Right lobe of liver (tissue), 6 donors: ENCODE data around the gene AK9. TPM values are rescaled to one million over a fixed set of nuclear protein-coding genes. Genes with fewer than 3 reads are reported as not detected.

Experiments used
- ATAC-seq, 4 donors: fragments of 200-7000 bp; cut with Tn5 transposase; one replicate each; pipeline ENCODE4 v1.9.1; 2020; ENCODE audit warnings: mild to moderate bottlenecking in 4 of 4, moderate library complexity in 4 of 4
- DNase-seq, 3 donors: peaks; one replicate each; pipeline ENCODE4 v3.0.0-alpha.2; 2020
- H3K27ac ChIP-seq, 3 donors: fragments of 200-600 bp; one replicate each; pipeline ENCODE4 v1.8.0; 2022
- H3K27me3 ChIP-seq, 2 donors: fragments of 200-600 bp; one replicate each; pipeline ENCODE4 v1.8.0; 2022
- H3K36me3 ChIP-seq, 4 donors: fragments of 200-600 bp; sonication (generic) in 1 of 4; one replicate each; pipeline versions ENCODE4 v1.5.1 to v1.8.0; 2017 to 2022; ENCODE audit warnings: control low read depth in 1 of 4
- H3K4me1 ChIP-seq, 4 donors: fragments of 200-600 bp; sonication (generic) in 1 of 4; one replicate each; pipeline versions ENCODE4 v1.5.1 to v1.8.0; 2017 to 2022; ENCODE audit warnings: control low read depth in 1 of 4
- H3K4me3 ChIP-seq, 3 donors: fragments of 200-600 bp; one replicate each; pipeline ENCODE4 v1.8.0; 2022
- H3K9me3 ChIP-seq, 4 donors: fragments of 200-600 bp; sonication (generic) in 1 of 4; one replicate each; pipeline versions ENCODE4 v1.5.1 to v1.8.0; 2017 to 2022; ENCODE audit warnings: control low read depth in 1 of 4
- CTCF ChIP-seq, 4 donors: fragments of 200-600 bp in 3 of 4; fragments of 450-650 bp in 1 of 4; IDR thresholded peaks; one replicate each; pipeline versions ENCODE4 v1.5.1 to v1.8.0; 2016 to 2022; ENCODE audit warnings: antibody characterized with exemption in 4 of 4, mild to moderate bottlenecking in 2 of 4
- POLR2A ChIP-seq: fragments of 450-650 bp; IDR thresholded peaks from one replicate; pipeline ENCODE4 v1.6.1; 2017; ENCODE audit warnings: antibody characterized with exemption, mild to moderate bottlenecking
- WGBS: methylation state at CpG from one replicate; pipeline ENCODE4 v1.1.6; 2018; ENCODE audit warnings: low coverage, low lambda C conversion rate; ENCODE audit not compliant: insufficient coverage; ENCODE audit errors: missing lambda C conversion rate; 5-methylcytosine and 5-hydroxymethylcytosine counted together
- intact Hi-C, 2 donors: fragments of 100-400 bp; cut with DNase I; formaldehyde crosslinking; loops; one replicate each; pipeline versions ENCODE4 v1.11.2 to v1.14.1; 2022
- total RNA-seq, 6 experiments: library from RNA; depleted of rRNA in 2 of 6; stranded (reverse); fragments of >200 nt in 2 of 6; fragmentation: NEBNext Ultra II Directional in 3 of 6; extraction: Animal tissue kit (Norgen Biotek cat#: 25700) in 3 of 6; gene quantifications; one replicate each; pipeline versions ENCODE4 v1.1.0 to v1.2.4, GENCODE V29; 2016 to 2023
- donor health status: DM: no; HTN: yes; CAD: no.
- donor health status: DM: no; HTN: no; CAD: no.
- donor health status: DM: no; HTN: no; CAD: no.
- donor health status: DM: no; HTN: yes; CAD: no.
- donor health status: DM: no; HTN: yes; CAD: no.

The AK9 gene
- total RNA-seq, 6 experiments from 2014 or later = 1.5 to 3.9 (median 2.5) TPM

- no peak overlapping the region for H3K4me3 ChIP-seq
These were observed 12.8 kb downstream of the AK9 start for GRCh38 chr6:109678240-109678639.

DNA sequence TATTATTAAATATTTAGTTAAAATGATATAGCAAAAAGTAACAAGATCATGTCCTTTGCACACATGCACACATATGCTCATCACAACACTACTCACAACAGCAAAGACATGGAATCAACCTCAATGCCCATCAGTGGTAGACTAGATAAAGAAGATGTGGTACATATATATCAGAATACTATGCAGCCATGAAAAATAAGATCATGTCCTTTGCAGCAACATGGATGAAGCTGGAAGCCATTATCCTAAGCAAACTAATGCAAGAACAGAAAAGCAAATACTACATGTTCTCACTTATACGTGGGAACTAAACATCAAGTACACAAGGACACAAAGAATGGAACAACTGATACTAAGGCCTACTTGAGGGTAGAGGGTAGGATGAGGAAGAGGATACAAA lies 14.3 kb downstream of the AK9 start:
- DNase-seq (no peak), ATAC-seq (no peak)
- no peaks in the 10 kb centered on the region for H3K9me3 ChIP-seq
- 100% methylated on average over 1 of the region's 1 CpG for WGBS
- no peaks in the 10 kb centered on the region for H3K4me1 ChIP-seq
- H3K27me3 ChIP-seq = no peaks in the 10 kb centered on the region
- no peak overlapping the region for H3K27ac ChIP-seq
- intact Hi-C loops = no loop called here
- H3K36me3 ChIP-seq = no peaks in the 10 kb centered on the region
- TF ChIP-seq CTCF (IDR thresholded peaks at IDR 0.05) = no peak
- no peak for TF ChIP-seq POLR2A
- no peak overlapping the region for H3K4me3 ChIP-seq

More at GRCh38 chr6:109678240-109678639, 12.8 kb downstream of the AK9 start:
- H3K4me1 ChIP-seq = no peaks in the 10 kb centered on the region
- no peaks in the 10 kb centered on the region for H3K9me3 ChIP-seq
- ATAC-seq (no peak), DNase-seq (no peak)
- H3K27me3 ChIP-seq = no peaks in the 10 kb centered on the region
- intact Hi-C loops = no loop called here
- no peak overlapping the region for H3K27ac ChIP-seq
- WGBS = 61% methylated on average over 4 of the region's 4 CpGs
- TF ChIP-seq POLR2A = no peak
- no peak for TF ChIP-seq CTCF (IDR thresholded peaks at IDR 0.05)
- no peaks in the 10 kb centered on the region for H3K36me3 ChIP-seq

GRCh38 chr6:109672839-109673238 lies 18.2 kb downstream of the AK9 start:
- Histone ChIP-seq H3K9me3 (no peaks in the 10 kb centered on the region), H3K27me3 (no peaks in the 10 kb centered on the region), H3K4me1 (no peaks in the 10 kb centered on the region), H3K4me3 (no peak overlapping the region), H3K36me3 (no peaks in the 10 kb centered on the region), H3K27ac (no peak overlapping the region)
- DNase-seq (no peak), ATAC-seq (no peak)
- intact Hi-C loops = no loop called here
- TF ChIP-seq CTCF (IDR thresholded peaks at IDR 0.05) (no peak), POLR2A (no peak)

GRCh38 chr6:109672175-109672574 lies 18.8 kb downstream of the AK9 start:
- TF ChIP-seq CTCF (IDR thresholded peaks at IDR 0.05) (no peak), POLR2A (no peak)
- H3K9me3 ChIP-seq = no peaks in the 10 kb centered on the region
- no peaks in the 10 kb centered on the region for H3K36me3 ChIP-seq
- intact Hi-C loops = no loop called here
- DNase-seq (no peak), ATAC-seq (no peak)
- H3K4me1 ChIP-seq = no peaks in the 10 kb centered on the region
- WGBS = 100% methylated on average over 1 of the region's 1 CpG
- no peak overlapping the region for H3K4me3 ChIP-seq
- no peak overlapping the region for H3K27ac ChIP-seq
- H3K27me3 ChIP-seq = no peaks in the 10 kb centered on the region

DNA sequence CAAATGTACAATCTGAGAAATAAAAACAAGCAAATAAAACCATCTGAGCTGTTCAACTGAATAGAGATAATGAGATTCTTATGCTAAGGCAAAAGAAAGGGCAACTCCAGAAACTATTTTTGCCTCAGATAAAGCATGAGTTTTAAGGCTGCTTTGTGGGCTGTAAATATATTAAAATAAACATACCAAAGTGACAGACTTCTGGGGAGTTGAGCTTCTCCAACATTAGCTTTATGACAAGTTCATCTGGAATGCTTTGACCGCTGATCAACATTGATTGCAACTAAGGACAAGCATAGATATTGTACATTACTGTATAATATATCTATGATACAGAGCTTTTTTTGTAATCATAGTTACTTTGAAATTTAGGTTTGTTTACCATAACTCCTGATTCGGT lies 19.3 kb downstream of the AK9 start:
- no peak for DNase-seq

More for the DNA sequence above, 19.3 kb downstream of the AK9 start:
- Histone ChIP-seq H3K27me3 (no peaks in the 10 kb centered on the region), H3K4me1 (no peaks in the 10 kb centered on the region), H3K4me3 (no peak overlapping the region), H3K9me3 (no peaks in the 10 kb centered on the region), H3K36me3 (no peaks in the 10 kb centered on the region), H3K27ac (no peak overlapping the region)
- no peak for ATAC-seq
- intact Hi-C loops = no loop called here
- TF ChIP-seq POLR2A = no peak
- WGBS = 81% methylated on average over 2 of the region's 2 CpGs
